GM21528 (cell line): ENCODE measurements around the gene ZDHHC24.
A peak's percentile ranks its signal among the peaks of the same experiment; 100 is the strongest.
"Not testable (repeated sequence)": the region's sequence is repeated elsewhere in the genome, so short reads cannot be mapped to it uniquely, and the experiment has no call there.

Source experiments
- ATAC-seq: cut with Tn5 transposase; IDR thresholded peaks from one replicate; pipeline ENCODE4 v1.9.1; 2021; ENCODE audit warnings: mild to moderate bottlenecking, moderate library complexity; ENCODE audit not compliant: unreplicated experiment, low FRiP score

Gene ZDHHC24, protein sequence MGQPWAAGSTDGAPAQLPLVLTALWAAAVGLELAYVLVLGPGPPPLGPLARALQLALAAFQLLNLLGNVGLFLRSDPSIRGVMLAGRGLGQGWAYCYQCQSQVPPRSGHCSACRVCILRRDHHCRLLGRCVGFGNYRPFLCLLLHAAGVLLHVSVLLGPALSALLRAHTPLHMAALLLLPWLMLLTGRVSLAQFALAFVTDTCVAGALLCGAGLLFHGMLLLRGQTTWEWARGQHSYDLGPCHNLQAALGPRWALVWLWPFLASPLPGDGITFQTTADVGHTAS

DNA sequence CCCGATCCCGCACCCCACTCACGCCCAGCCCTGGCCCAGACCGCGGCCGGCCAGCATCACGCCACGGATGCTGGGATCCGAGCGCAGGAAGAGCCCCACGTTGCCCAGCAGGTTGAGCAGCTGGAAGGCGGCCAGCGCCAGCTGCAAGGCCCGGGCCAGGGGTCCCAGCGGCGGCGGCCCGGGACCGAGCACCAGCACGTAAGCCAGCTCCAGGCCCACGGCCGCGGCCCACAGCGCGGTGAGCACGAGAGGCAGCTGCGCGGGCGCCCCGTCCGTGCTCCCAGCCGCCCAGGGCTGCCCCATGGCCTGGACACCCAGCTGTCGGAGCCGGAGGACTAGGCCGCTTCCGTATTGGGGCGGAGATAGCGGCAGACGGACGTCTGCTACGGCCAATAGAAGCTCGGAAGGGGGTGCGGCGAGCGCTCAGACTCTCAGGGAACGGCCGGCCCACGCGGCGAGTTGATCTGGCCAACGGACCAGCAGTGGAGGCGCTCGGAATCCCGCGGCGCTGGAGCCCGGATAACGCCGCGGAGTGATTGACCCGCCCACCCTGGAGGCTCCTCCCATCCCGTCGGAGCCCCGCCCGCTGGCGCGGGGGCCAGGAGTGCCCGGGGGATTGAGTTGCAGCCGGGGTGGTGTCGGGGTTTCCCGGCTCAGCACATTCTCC is at the start of gene ZDHHC24:
TSS of gene ZDHHC24 (minus strand) at position 348 of the 667 bp plus-strand sequence. CDS start at position 303, 45 bp downstream.
- peak; percentile 74 for ATAC-seq

DNA sequence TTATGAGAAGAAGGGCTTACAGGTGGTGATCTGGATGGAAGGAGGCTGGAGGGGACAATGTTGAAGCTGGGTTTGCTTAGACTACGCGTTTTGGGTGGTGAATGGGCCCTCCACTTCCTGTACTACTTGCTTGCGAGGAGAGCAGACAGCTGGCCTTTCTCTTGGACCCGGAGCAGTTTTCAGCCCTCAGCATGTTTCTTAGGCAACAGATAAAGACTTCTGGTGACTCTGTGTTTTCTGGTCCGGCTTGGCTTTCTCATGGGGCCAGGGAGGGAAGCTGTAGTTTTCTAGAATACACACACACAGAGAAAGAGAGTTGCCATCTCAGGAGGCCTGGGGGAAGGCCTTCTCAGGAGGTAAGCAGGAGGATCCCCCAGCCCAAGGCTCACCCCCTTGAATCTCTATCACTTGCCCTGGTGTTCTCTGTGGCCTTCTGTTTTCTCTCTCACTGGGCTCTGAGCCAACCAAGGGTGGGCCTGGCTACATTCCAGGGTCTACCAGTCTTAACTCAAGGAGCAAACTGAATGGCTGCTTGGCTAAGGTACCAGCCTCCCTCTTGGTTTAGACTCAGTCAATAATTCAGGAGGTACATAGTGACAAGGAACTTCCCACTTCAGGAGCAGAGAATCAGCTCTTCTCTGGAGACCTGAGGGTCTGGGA is 49.5 kb upstream of the ZDHHC24 start:
- no peak for ATAC-seq

- no peak for ATAC-seq
Observed at GRCh38 chr11:66593650-66594049, 47.8 kb upstream of the ZDHHC24 start.

DNA sequence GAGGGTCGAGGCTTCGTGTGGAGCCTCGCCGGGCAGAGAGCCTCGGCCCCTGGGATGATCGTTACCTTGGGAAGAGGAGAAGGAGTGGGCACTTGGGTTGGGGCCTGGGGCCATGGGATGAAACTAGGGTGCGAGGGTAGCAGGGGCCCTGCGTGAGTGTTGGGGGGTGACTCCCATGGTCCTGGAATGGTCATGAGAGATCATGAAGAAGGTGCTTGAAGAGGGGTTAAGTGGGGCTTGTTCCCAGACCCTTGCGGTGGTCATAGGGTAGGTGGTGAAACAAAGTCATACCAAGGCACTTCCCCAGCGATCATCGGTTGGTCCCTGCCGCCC is 47.4 kb upstream of the ZDHHC24 start:
- ATAC-seq: no peak

GRCh38 chr11:66592457-66593302 is 46.8 kb upstream of the ZDHHC24 start, which contains the start of the genes CCDC87 and CCS:
CCDC87 (minus strand) TSS chr11:66593063; CDS start chr11:66593015, 48 bp downstream.
CCS (plus strand) TSS chr11:66593185; CDS start chr11:66593262, 77 bp downstream.
- peak; percentile 86 for ATAC-seq

- no peak for ATAC-seq
Observed at GRCh38 chr11:66591175-66591574, 45.3 kb upstream of the ZDHHC24 start.

GRCh38 chr11:66589996-66590675 is 44.3 kb upstream of the ZDHHC24 start:
- ATAC-seq: no peak

DNA sequence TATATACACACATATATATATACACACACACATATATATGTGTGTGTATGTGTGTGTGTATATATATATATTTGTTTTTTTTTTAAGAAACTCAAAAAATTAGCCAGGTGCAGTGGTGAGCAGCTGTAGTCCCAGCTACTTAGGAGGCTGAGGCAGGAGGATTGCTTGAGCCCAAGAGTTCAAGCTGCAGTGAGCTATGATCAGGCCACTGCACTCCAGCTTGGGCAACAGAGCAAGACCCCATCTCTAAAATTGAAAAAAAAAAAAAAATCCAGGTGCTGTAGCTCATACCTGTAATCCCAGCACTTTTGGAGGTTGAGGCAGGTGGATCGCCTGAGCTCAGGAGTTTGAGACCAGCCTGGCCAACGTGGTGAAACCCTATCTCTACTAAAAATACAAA is 43.5 kb upstream of the ZDHHC24 start:
- not testable (repeated sequence) for ATAC-seq

GRCh38 chr11:66586136-66586535 is 40.3 kb upstream of the ZDHHC24 start:
- ATAC-seq: no peak

DNA sequence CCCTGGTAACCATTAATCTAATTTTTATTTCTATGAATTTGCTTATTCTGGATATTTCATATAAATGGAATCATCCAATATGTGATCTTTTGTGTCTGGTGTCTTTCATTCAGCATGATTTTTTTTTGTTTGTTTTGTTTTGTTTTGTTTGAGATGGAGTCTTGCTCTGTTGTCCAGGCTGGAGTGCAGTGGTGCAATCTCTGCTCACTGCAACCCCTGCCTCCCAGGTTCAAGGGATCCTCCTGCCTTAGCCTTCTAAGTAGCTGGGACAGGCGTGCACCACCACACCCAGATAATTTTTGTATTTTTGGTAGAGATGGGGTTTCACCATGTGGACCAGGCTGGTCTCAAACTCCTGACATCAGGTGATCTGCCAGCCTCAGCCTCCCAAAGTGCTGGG is 39.6 kb upstream of the ZDHHC24 start:
- ATAC-seq: not testable (repeated sequence)

DNA sequence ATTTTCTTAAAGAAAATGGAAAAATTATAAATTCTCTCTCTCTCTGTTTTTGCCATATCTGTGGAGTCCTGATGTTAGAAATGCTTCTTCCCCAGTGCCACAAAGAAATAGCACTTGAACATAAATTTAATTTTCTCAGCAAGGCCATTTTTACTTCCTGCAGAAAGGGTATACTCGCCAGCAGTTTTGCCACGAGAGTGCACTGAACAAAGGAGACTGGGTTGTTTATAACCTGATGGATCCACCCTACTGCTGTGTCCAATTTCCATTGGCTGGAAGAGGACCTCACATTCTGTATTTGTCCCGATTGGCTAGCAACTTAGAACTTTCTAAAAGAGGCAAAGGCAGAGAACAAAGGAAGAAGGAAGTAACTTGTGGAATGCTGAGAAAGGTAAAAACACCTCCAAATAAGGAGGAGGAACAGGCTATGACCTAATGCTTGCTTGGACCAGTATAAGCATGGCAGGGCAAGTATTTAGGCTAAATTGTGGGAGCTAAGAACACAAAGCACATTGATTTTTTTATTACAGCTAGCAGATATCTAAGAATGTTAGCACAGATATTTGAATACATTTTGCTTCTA is 36.8 kb upstream of the ZDHHC24 start:
- ATAC-seq: not testable (repeated sequence)

GRCh38 chr11:66581261-66581660 is 35.4 kb upstream of the ZDHHC24 start:
- ATAC-seq: no peak

DNA sequence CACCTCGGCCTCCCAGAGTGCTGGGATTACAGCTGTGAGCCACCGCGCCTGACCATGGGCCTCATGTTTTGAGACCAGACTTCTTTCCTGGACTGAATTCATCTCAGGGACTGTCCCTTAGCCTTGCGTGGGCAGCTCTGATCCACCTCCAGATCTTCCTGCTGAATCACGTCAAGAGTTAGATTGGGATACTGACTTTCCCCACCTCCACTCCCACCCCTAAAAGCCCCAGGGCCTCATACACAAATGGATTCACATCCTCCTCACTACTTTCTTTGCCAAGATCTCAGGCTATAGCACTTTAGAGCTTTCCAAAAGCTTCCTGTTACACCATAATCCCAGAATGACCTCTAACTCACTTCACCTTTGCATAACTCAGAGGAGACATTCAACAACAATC is 35.0 kb upstream of the ZDHHC24 start:
- no peak for ATAC-seq

DNA sequence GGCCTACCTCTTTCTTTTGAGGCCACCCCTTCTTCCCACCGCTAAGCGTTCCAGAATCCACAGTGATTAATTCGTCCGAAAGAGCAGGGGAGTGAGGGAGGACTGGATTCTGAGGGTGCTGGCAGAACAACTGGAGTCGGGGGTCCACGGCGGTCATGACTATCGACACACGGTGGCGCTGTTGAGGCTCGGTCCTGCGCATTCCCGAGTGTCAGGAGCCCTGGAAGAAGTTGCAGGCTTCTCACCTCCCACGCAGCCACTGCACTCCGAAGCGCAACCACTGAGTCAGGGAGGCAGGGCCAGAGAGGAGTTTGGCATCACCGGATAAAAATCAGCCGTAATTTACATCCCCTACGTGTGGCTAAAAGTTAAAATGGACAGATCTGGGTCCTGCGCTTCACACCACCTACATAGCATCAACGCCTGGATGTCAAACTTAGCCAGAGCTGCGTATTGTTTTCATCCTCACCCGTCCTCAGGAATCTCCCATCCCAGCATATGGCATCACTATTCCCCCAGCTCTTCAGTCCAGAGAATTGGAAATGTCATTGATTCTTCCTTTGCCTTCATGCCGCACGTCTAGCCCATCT is 33.3 kb upstream of the ZDHHC24 start:
- ATAC-seq: no peak

GRCh38 chr11:66570850-66571180 is 25.0 kb upstream of the ZDHHC24 start:
- no peak for ATAC-seq

DNA sequence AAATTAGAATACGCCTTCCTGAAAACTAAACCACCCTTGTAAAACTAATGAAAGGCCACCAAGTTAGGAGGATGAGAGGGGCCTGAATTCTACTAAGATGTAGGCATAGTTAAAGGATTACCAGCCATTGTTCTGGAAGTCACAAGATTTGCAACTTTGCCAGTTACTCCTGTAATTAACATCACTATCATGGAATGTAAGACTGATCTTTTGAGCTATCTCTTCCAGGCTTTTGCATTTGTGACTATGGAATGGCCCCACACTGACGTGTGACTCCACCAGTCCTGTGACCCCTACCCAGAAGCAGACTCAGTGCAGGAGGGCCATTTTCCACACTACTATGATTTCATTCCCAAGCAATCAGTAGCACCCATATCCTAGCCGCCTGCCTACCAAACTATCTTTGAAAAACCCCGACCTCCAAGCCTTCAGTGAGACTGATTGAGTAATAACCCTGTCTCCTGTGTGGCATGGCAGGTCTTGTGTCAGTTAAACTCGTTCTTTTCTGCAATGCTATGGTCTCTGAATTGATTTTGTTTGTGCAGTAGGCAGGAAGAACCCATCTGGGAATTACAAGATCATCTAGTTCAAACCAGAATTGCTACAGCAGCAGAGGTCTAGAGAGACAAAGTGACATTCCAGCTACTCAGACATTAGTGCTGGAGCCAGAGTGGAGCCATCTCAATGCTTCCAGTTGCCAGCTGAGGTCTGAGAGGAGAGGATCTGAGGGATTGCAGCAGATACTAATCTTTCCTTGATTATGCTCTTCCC is 24.4 kb upstream of the ZDHHC24 start:
- ATAC-seq: no peak

GRCh38 chr11:66569076-66569475 is 23.2 kb upstream of the ZDHHC24 start:
- no peak for ATAC-seq

DNA sequence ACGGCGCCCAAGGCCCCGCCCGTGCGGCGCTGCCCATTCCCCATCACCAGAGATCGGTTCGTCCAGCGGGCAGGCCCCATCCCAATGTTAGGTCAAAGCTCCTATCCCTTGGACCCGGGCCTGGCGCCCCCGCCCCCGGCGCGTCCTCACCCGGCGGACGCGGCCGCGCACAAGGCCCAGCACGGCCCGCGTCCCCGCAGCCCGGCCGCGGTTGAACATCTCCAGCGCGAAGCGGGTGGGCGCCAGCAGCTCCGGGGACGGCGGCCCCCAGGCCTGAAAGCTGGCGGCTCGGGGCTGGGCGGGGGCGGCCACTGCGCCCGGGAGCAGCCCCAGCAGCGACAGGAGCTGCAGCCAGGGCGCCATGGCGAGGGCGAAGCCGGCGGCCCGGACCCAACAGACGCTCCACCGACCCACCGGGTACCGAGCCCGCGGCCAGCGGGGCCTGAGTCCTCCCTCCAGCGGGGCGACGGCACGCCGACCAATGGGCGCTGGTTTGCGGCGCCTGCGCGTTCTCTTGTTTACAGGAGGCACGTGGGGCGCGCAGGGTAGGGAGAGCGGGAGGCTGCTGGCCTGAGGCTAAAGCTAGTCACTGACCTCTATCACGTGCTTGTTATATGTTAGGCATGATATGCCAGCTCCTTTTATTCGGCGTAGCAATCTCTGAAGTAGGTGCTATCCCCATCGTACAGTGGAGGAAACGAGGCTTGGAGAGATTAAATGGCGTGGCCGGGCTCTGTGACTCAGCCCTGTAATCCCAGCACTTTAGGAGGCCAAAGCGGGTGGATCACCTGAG is 22.5 kb upstream of the ZDHHC24 start, which contains the start of gene CTSF:
TSS of gene CTSF (minus strand) at position 483 of the 793 bp plus-strand sequence. CDS start at position 363, 120 bp downstream.
- ATAC-seq: no peak
